GOT3 (cell line): ENCODE measurements around the gene PURA.

ENCODE experiments used
- DNase-seq: peaks from one replicate; lab custom pipeline; 2025; ENCODE audit warnings: mixed read lengths; lab: John Stamatoyannopoulos, UW

The PURA gene

GRCh38 chr5:140109759-140110645 lies 3.9 kb upstream of the PURA start:
- DNase-seq, result no peak

- no peak for DNase-seq
Measured at GRCh38 chr5:140110646-140110957, 3.3 kb upstream of the PURA start.

- no peak for DNase-seq
Measured at GRCh38 chr5:140111011-140111858, 2.7 kb upstream of the PURA start.

GRCh38 chr5:140111859-140112551 lies 1.9 kb upstream of the PURA start:
- DNase-seq, result no peak

GRCh38 chr5:140112685-140113179 lies 1.2 kb upstream of the PURA start:
- DNase-seq, result no peak

- no peak for DNase-seq
Measured at GRCh38 chr5:140113180-140113698, 670 bp upstream of the PURA start.

- DNase-seq, result no peak
Measured at GRCh38 chr5:140114341-140115185, 654 bp downstream of the PURA start.

- DNase-seq, result no peak
Measured at GRCh38 chr5:140115186-140115500, 1.2 kb downstream of the PURA start.

- no peak for DNase-seq
Measured at GRCh38 chr5:140116716-140117115, 2.8 kb downstream of the PURA start.

- no peak for DNase-seq
Measured at GRCh38 chr5:140117523-140117922, 3.6 kb downstream of the PURA start.

GRCh38 chr5:140118302-140118936 lies 4.5 kb downstream of the PURA start:
- DNase-seq, result no peak

- no peak for DNase-seq
Measured at GRCh38 chr5:140125637-140126036, 11.7 kb downstream of the PURA start, which contains the start of gene IGIP. TSS of gene IGIP (plus strand) at chr5:140125937. CDS start at chr5:140128477, 2,540 bp downstream.

- no peak for DNase-seq
Measured at GRCh38 chr5:140126315-140127012, 12.6 kb downstream of the PURA start.

- no peak for DNase-seq
Measured at GRCh38 chr5:140128376-140128775, 14.5 kb downstream of the PURA start.

GRCh38 chr5:140130949-140131733 lies 17.2 kb downstream of the PURA start:
- DNase-seq, result no peak

GRCh38 chr5:140131967-140132409 lies 18.1 kb downstream of the PURA start:
- peak; percentile 39 for DNase-seq

- DNase-seq, result no peak
Measured at GRCh38 chr5:140133514-140134167, 19.7 kb downstream of the PURA start.

- DNase-seq, result no peak
Measured at GRCh38 chr5:140134277-140134935, 20.5 kb downstream of the PURA start.
